Neural cell (in vitro differentiated cells): ENCODE data around the gene UBL4B. TPM values are rescaled to one million over a fixed set of nuclear protein-coding genes. Genes with fewer than 3 reads are reported as not detected.

Experiments used
- H2AFZ ChIP-seq: fragments of 200-600, 300-800 bp; sonication (generic), shearing (Covaris generic); 2 replicates; pipeline ENCODE4 v1.6.0; 2014; ENCODE audit warnings: low read depth, mild to moderate bottlenecking, antibody characterized with exemption, low read length, moderate library complexity
- H3F3A ChIP-seq: fragments of 200-600 bp; shearing (Covaris generic); 2 replicates; pipeline ENCODE4 v1.6.1; 2016; ENCODE audit warnings: mild to moderate bottlenecking, moderate library complexity, mixed read lengths, antibody characterized with exemption, low read length; ENCODE audit not compliant: insufficient read depth, poor library complexity, severe bottlenecking
- H3K27ac ChIP-seq: fragments of 200-600, 300-800 bp; sonication (generic), shearing (Covaris generic); 2 replicates; pipeline ENCODE4 v1.5.1; 2014; ENCODE audit warnings: mild to moderate bottlenecking, low read length, moderate library complexity
- H3K27me3 ChIP-seq: fragments of 300-800, 200-600 bp; sonication (generic), shearing (Covaris generic); 2 replicates; pipeline ENCODE4 v1.6.0; 2014; ENCODE audit warnings: mild to moderate bottlenecking, low read depth, low read length, moderate library complexity; ENCODE audit not compliant: insufficient read depth
- H3K36me3 ChIP-seq: fragments of 300-800, 200-600 bp; sonication (generic), shearing (Covaris generic); 2 replicates; pipeline ENCODE4 v1.5.1; 2014; ENCODE audit warnings: mild to moderate bottlenecking, antibody characterized with exemption, low read length, moderate library complexity; ENCODE audit not compliant: insufficient read depth
- H3K4me2 ChIP-seq: fragments of 300-800, 200-600 bp; sonication (generic), shearing (Covaris generic); 2 replicates; pipeline ENCODE4 v1.6.0; 2014; ENCODE audit warnings: mild to moderate bottlenecking, low read length
- H3K4me3 ChIP-seq: fragments of 300-800, 200-600 bp; sonication (generic), shearing (Covaris generic); 2 replicates; pipeline ENCODE4 v1.5.1; 2014; ENCODE audit warnings: mild to moderate bottlenecking, low read length, moderate library complexity
- H3K79me2 ChIP-seq: fragments of 200-600 bp; shearing (Covaris generic); replicated peaks from 2 replicates; pipeline ENCODE4 v1.6.0; 2014; ENCODE audit warnings: mild to moderate bottlenecking, low read length, moderate library complexity; ENCODE audit not compliant: insufficient read depth
- H3K9ac ChIP-seq: fragments of 300-800, 200-600 bp; sonication (generic), shearing (Covaris generic); 2 replicates; pipeline ENCODE4 v1.6.1; 2016; ENCODE audit warnings: mild to moderate bottlenecking, low read length, mixed read lengths
- H3K9me2 ChIP-seq: fragments of 200-600 bp; shearing (Covaris generic); 2 replicates; pipeline ENCODE4 v1.6.1; 2016; ENCODE audit warnings: mild to moderate bottlenecking, low read length, mixed read lengths; ENCODE audit not compliant: insufficient read depth
- H3K9me3 ChIP-seq: fragments of 200-600, 300-800 bp; sonication (generic), shearing (Covaris generic); 2 replicates; pipeline ENCODE4 v1.6.1; 2016; ENCODE audit warnings: mild to moderate bottlenecking, mixed run types, low read length, moderate library complexity, mixed read lengths
- H4K20me1 ChIP-seq: fragments of 200-600 bp; shearing (Covaris generic); 2 replicates; pipeline ENCODE4 v1.6.1; 2016; ENCODE audit warnings: mild to moderate bottlenecking, mixed run types; ENCODE audit not compliant: insufficient read depth
- CTCF ChIP-seq: fragments of 450-650 bp; IDR thresholded peaks from 2 replicates; pipeline ENCODE4 v1.5.1; 2014; ENCODE audit warnings: antibody characterized with exemption, mild to moderate bottlenecking, moderate library complexity; ENCODE audit not compliant: poor library complexity, severe bottlenecking
- EP300 ChIP-seq: fragments of 450-650 bp; conservative IDR thresholded peaks from 2 replicates; pipeline ENCODE4 v1.6.1; 2014; ENCODE audit warnings: antibody characterized with exemption, mild to moderate bottlenecking, moderate library complexity; ENCODE audit not compliant: poor library complexity, severe bottlenecking
- EZH2 ChIP-seq: fragments of 200-600, 300-800 bp; shearing (Covaris generic), sonication (generic); IDR thresholded peaks from 2 replicates; pipeline ENCODE4 v1.6.1; 2014; ENCODE audit warnings: antibody characterized with exemption, low read length, borderline replicate concordance, mild to moderate bottlenecking; ENCODE audit not compliant: insufficient read depth, poor library complexity, severe bottlenecking
- MXI1 ChIP-seq: fragments of 450-650 bp; conservative IDR thresholded peaks from 2 replicates; pipeline ENCODE4 v1.6.1; 2014; ENCODE audit warnings: antibody characterized with exemption, mild to moderate bottlenecking; ENCODE audit not compliant: poor library complexity, severe bottlenecking
- POLR2AphosphoS5 ChIP-seq: IDR thresholded peaks from 2 replicates; pipeline ENCODE4 v1.6.1; 2012
- RAD21 ChIP-seq: fragments of 450-650 bp; conservative IDR thresholded peaks from 2 replicates; pipeline ENCODE4 v1.6.1; 2014; ENCODE audit warnings: antibody characterized with exemption, mild to moderate bottlenecking, moderate library complexity
- REST ChIP-seq: IDR thresholded peaks from 2 replicates; pipeline ENCODE4 v1.6.1; 2012; ENCODE audit warnings: borderline replicate concordance
- SMC3 ChIP-seq: fragments of 450-650 bp; conservative IDR thresholded peaks from 2 replicates; pipeline ENCODE4 v1.6.1; 2014; ENCODE audit warnings: antibody characterized with exemption, mild to moderate bottlenecking, moderate library complexity; ENCODE audit not compliant: poor library complexity
- TAF1 ChIP-seq: IDR thresholded peaks from 2 replicates; pipeline ENCODE4 v1.6.1; 2012; ENCODE audit warnings: low read depth
- polyA plus RNA-seq: library from polyadenylated mRNA; depleted of rRNA; stranded (reverse); fragments of >200 nt; gene quantifications from 2 replicates; pipeline ENCODE4 v1.2.3, GENCODE V29; 2014

The UBL4B gene
- polyA plus RNA-seq, 1 donor from 2014 or later, result not detected

GRCh38 chr1:110091381-110091780 is 20.9 kb upstream of the UBL4B start:
- H3K79me2 ChIP-seq, result no peaks in the 10 kb centered on the region
- H3K4me2 ChIP-seq, result no peak overlapping the region
- no peaks in the 10 kb centered on the region for H3K9me2 ChIP-seq
- H3K4me3 ChIP-seq, result no peak overlapping the region
- H3K27me3 ChIP-seq, result peaks cover 17% of the 10 kb centered on the region
- H2AFZ ChIP-seq, result no peak overlapping the region
- no peak overlapping the region for H3K9ac ChIP-seq
- no peak overlapping the region for H3K27ac ChIP-seq
- no peak for TF ChIP-seq RAD21
- no peak for TF ChIP-seq EP300
- no peak for TF ChIP-seq POLR2AphosphoS5
- no peak for TF ChIP-seq EZH2
- no peak for TF ChIP-seq CTCF
- TF ChIP-seq REST, result no peak
- no peak for TF ChIP-seq SMC3
- TF ChIP-seq MXI1, result no peak
- TF ChIP-seq TAF1, result no peak
- H3F3A ChIP-seq, result no peaks in the 10 kb centered on the region
- H4K20me1 ChIP-seq, result no peaks in the 10 kb centered on the region
- no peaks in the 10 kb centered on the region for H3K9me3 ChIP-seq
- H3K36me3 ChIP-seq, result no peaks in the 10 kb centered on the region

- Histone ChIP-seq H3K27me3 (peaks cover 12% of the 10 kb centered on the region), H3K27ac (no peak overlapping the region), H3K4me3 (no peak overlapping the region), H3K9me2 (no peaks in the 10 kb centered on the region), H3K79me2 (no peaks in the 10 kb centered on the region), H3F3A (no peaks in the 10 kb centered on the region), H2AFZ (no peak overlapping the region), H3K36me3 (no peaks in the 10 kb centered on the region), H3K9me3 (no peaks in the 10 kb centered on the region), H3K9ac (no peak overlapping the region), H4K20me1 (no peaks in the 10 kb centered on the region), H3K4me2 (no peak overlapping the region)
- no peak for TF ChIP-seq MXI1
- no peak for TF ChIP-seq RAD21
- no peak for TF ChIP-seq CTCF
- TF ChIP-seq EP300, result no peak
- TF ChIP-seq SMC3, result no peak
- no peak for TF ChIP-seq REST
- TF ChIP-seq TAF1, result no peak
- no peak for TF ChIP-seq POLR2AphosphoS5
- no peak for TF ChIP-seq EZH2
Observed at GRCh38 chr1:110091791-110092190, 20.5 kb upstream of the UBL4B start.
